GM23338 (cell line): ENCODE results near the gene ACOX3. TPM values are rescaled to one million over a fixed set of nuclear protein-coding genes. Genes with fewer than 3 reads are reported as not detected.

ENCODE experiments used
- ATAC-seq: fragments of 200-7000 bp; cut with Tn5 transposase; 3 replicates; pipeline ENCODE4 v1.9.1; 2020
- DNase-seq: peaks from one replicate; pipeline ENCODE4 v3.0.0-alpha.2; 2015; ENCODE audit warnings: low spot score
- H2AFZ ChIP-seq: fragments of 200-600 bp; sonication (generic); 2 replicates; pipeline ENCODE4 v1.8.0; 2016; ENCODE audit warnings: antibody characterized with exemption, mild to moderate bottlenecking, moderate library complexity
- H3F3A ChIP-seq: fragments of 200-600 bp; sonication (generic); replicated peaks from 2 replicates; pipeline ENCODE4 v1.8.0; 2017; ENCODE audit warnings: antibody characterized with exemption, mixed run types, low read depth
- H3K27ac ChIP-seq: fragments of 200-600 bp; sonication (generic); 2 replicates; pipeline ENCODE4 v1.6.1; 2016; ENCODE audit warnings: low read depth
- H3K27me3 ChIP-seq: fragments of 200-600 bp; sonication (generic); 2 replicates; pipeline ENCODE4 v1.8.0; 2016; ENCODE audit warnings: mild to moderate bottlenecking, mixed run types, moderate library complexity; ENCODE audit not compliant: insufficient read depth
- H3K36me3 ChIP-seq: fragments of 200-600 bp; sonication (generic); 2 replicates; pipeline ENCODE4 v1.8.0; 2016; ENCODE audit warnings: mild to moderate bottlenecking; ENCODE audit not compliant: insufficient read depth
- H3K4me1 ChIP-seq: fragments of 200-600 bp; sonication (generic); 2 replicates; pipeline ENCODE4 v1.8.0; 2016; ENCODE audit warnings: mild to moderate bottlenecking, moderate library complexity; ENCODE audit not compliant: insufficient read depth
- H3K4me2 ChIP-seq: fragments of 200-600 bp; sonication (generic); 2 replicates; pipeline ENCODE4 v1.7.1; 2017; ENCODE audit warnings: mixed run types
- H3K4me3 ChIP-seq: fragments of 200-600 bp; sonication (generic); 2 replicates; pipeline ENCODE4 v1.6.1; 2016; ENCODE audit warnings: mixed run types
- H3K79me2 ChIP-seq: fragments of 200-600 bp; sonication (generic); replicated peaks from 2 replicates; pipeline ENCODE4 v1.8.0; 2017; ENCODE audit warnings: mild to moderate bottlenecking; ENCODE audit not compliant: insufficient read depth
- H3K9me2 ChIP-seq: fragments of 200-600 bp; sonication (generic); 2 replicates; pipeline ENCODE4 v1.8.0; 2017; ENCODE audit not compliant: insufficient read depth
- H4K20me1 ChIP-seq: fragments of 200-600 bp; sonication (generic); replicated peaks from 2 replicates; pipeline ENCODE4 v1.8.0; 2017; ENCODE audit warnings: mild to moderate bottlenecking; ENCODE audit not compliant: insufficient read depth
- H3K27ac Mint-ChIP-seq: 2 replicates; pipeline ENCODE4 v1.8.0; 2020; ENCODE audit warnings: inconsistent platforms, mild to moderate bottlenecking, moderate library complexity, mixed read lengths
- H3K27me3 Mint-ChIP-seq: 3 replicates; pipeline ENCODE4 v1.8.0; 2022; ENCODE audit warnings: low read depth, mild to moderate bottlenecking, moderate library complexity, mixed read lengths, inconsistent platforms; ENCODE audit not compliant: insufficient read depth, poor library complexity
- H3K36me3 Mint-ChIP-seq: 3 replicates; pipeline ENCODE4 v1.8.0; 2021; ENCODE audit warnings: low read depth, mild to moderate bottlenecking, inconsistent platforms, moderate library complexity, mixed read lengths
- H3K4me1 Mint-ChIP-seq: 3 replicates; pipeline ENCODE4 v1.8.0; 2020; ENCODE audit warnings: mild to moderate bottlenecking, inconsistent platforms, mixed read lengths
- H3K4me3 Mint-ChIP-seq: 3 replicates; pipeline ENCODE4 v1.8.0; 2021; ENCODE audit warnings: moderate library complexity, mild to moderate bottlenecking, inconsistent platforms, mixed read lengths
- H3K9me3 Mint-ChIP-seq: 3 replicates; pipeline ENCODE4 v1.8.0; 2020; ENCODE audit warnings: moderate library complexity, mild to moderate bottlenecking, inconsistent platforms, mixed read lengths
- CREB1 ChIP-seq: fragments of 250-450 bp; sonication (Bioruptor Pico); IDR thresholded peaks from 2 replicates; pipeline ENCODE4 v1.5.0; 2020; ENCODE audit warnings: low read depth, mild to moderate bottlenecking, moderate library complexity
- EZH2 ChIP-seq: fragments of 200-600 bp; sonication (generic); IDR thresholded peaks from one replicate; pipeline ENCODE4 v1.8.0; 2017; ENCODE audit warnings: antibody characterized with exemption, mild to moderate bottlenecking, low read depth; ENCODE audit not compliant: unreplicated experiment
- EZH2phosphoT487 ChIP-seq: fragments of 200-600 bp; sonication (generic); IDR thresholded peaks from one replicate; pipeline ENCODE4 v1.8.1; 2018; ENCODE audit warnings: antibody characterized with exemption; ENCODE audit not compliant: unreplicated experiment
- JUNB ChIP-seq: IDR thresholded peaks from one replicate; pipeline ENCODE4 v1.6.1; 2016; ENCODE audit warnings: antibody characterized with exemption; ENCODE audit not compliant: unreplicated experiment
- NANOG ChIP-seq: IDR thresholded peaks from 2 replicates; pipeline ENCODE4 v1.6.1; 2016; ENCODE audit warnings: antibody characterized with exemption, borderline replicate concordance
- POLR2AphosphoS5 ChIP-seq: IDR thresholded peaks from 2 replicates; pipeline ENCODE4 v1.6.1; 2016; ENCODE audit warnings: antibody characterized with exemption, low read depth
- STAT1 ChIP-seq: IDR thresholded peaks from one replicate; pipeline ENCODE4 v1.6.1; 2016; ENCODE audit warnings: antibody characterized with exemption; ENCODE audit not compliant: unreplicated experiment
- ZNF114 ChIP-seq: fragments of 250-450 bp; sonication (Bioruptor Pico); IDR thresholded peaks from 2 replicates; pipeline ENCODE4 v1.5.0; 2020; ENCODE audit warnings: mild to moderate bottlenecking, moderate library complexity
- ZNF331 ChIP-seq: fragments of 250-450 bp; sonication (Bioruptor Pico); IDR thresholded peaks from 2 replicates; pipeline ENCODE4 v1.5.0; 2020; ENCODE audit warnings: low read depth, mild to moderate bottlenecking, moderate library complexity
- ZNF462 ChIP-seq: fragments of 250-450 bp; sonication (Bioruptor Pico); IDR thresholded peaks from 2 replicates; pipeline ENCODE4 v1.5.0; 2020; ENCODE audit warnings: mild to moderate bottlenecking, moderate library complexity
- polyA plus RNA-seq: library from polyadenylated mRNA; unstranded; fragments of >200 nt; fragmentation: Nextera tagmentation; extraction: Ambion mirVana; gene quantifications from 2 replicates; pipeline ENCODE4 v1.2.1, GENCODE V29; 2016
- total RNA-seq: library from RNA; depleted of rRNA; stranded (reverse); fragments of >200 nt; shearing (Covaris generic); gene quantifications from 2 replicates; pipeline ENCODE4 v1.2.3, GENCODE V29; 2014
- TF ChIP-seq, protein P1 (sequence below): IDR thresholded peaks from 2 replicates; pipeline ENCODE4 v1.6.1; 2016; ENCODE audit warnings: antibody characterized with exemption
- TF ChIP-seq, protein P2 (sequence below): IDR thresholded peaks from one replicate; pipeline ENCODE4 v1.6.1; 2018; ENCODE audit warnings: antibody characterized with exemption; ENCODE audit not compliant: unreplicated experiment

Gene ACOX3
- total and polyA plus RNA-seq, 2 experiments from 2014 or later = 6.4 to 17.2 TPM

- TF ChIP-seq CREB1 = no peak
Measured at GRCh38 chr4:8370106-8370787, 70.3 kb downstream of the ACOX3 start (continued).

DNA sequence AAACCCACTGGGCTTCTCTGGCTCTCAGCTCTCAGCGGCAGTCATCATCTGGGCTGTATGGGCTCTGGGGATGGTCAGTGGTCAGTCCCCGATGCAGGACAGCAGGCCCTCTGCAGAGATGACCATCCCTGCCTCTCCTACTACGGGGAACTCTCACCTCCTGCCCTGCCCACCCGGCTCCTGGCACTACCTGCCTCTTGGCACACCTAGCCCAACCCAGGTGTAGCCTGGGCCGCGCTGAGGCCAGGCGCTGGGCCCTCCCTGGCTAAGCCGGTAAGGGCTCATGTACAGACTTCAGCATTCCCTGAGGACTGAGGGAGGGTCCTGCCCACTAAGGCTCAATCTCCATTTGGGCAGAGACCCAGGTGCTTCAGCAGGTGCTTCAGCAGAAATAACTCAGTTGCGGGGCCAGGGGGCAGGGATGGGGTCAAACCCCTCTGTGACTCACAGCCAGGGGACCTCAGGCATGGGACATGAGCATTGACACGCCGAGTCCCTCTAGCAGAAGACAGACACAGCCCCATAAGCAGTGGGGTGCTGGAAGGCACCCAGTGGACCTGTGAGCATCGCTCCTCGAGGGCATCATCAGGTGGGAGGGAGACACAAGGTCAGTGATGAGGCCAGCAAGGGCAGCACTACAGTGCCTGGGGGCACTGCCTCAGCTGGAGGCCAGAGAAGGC, 71.0 kb downstream of the ACOX3 start:
- H3K4me3 ChIP-seq = no peak overlapping the region
- H3K27ac ChIP-seq = no peak overlapping the region
- no peaks in the 10 kb centered on the region for H3K9me3 Mint-ChIP-seq
- H3K79me2 ChIP-seq = no peaks in the 10 kb centered on the region
- H2AFZ ChIP-seq = no peak overlapping the region
- H3K27me3 Mint-ChIP-seq = peaks cover 22% of the 10 kb centered on the region
- ATAC-seq (no peak), DNase-seq (no peak)
- no peaks in the 10 kb centered on the region for H3K27me3 ChIP-seq
- no peak overlapping the region for H3K27ac Mint-ChIP-seq
- peaks cover 9% of the 10 kb centered on the region; the same call in 2 of the 3 replicates for H3K4me1 Mint-ChIP-seq
- no peak overlapping the region for H3K4me3 Mint-ChIP-seq
- H3K4me1 ChIP-seq = no peaks in the 10 kb centered on the region
- no peaks in the 10 kb centered on the region for H3K36me3 ChIP-seq
- peaks cover under 1% of the 10 kb centered on the region; the same call in 1 of the 3 replicates for H3K36me3 Mint-ChIP-seq
- no peaks in the 10 kb centered on the region for H3F3A ChIP-seq
- no peaks in the 10 kb centered on the region for H3K9me2 ChIP-seq
- H3K4me2 ChIP-seq = no peak overlapping the region
- H4K20me1 ChIP-seq = no peaks in the 10 kb centered on the region
- no peak for TF ChIP-seq EZH2
- no peak for TF ChIP-seq CREB1
- TF ChIP-seq EZH2phosphoT487 = no peak
- no peak for TF ChIP-seq NANOG
- TF ChIP-seq STAT1 = no peak
- no peak for TF ChIP-seq ZNF114 (CRISPR knock-in tag)
- no peak for TF ChIP-seq ZNF331
- no peak for TF ChIP-seq JUNB
- TF ChIP-seq, protein P1, sequence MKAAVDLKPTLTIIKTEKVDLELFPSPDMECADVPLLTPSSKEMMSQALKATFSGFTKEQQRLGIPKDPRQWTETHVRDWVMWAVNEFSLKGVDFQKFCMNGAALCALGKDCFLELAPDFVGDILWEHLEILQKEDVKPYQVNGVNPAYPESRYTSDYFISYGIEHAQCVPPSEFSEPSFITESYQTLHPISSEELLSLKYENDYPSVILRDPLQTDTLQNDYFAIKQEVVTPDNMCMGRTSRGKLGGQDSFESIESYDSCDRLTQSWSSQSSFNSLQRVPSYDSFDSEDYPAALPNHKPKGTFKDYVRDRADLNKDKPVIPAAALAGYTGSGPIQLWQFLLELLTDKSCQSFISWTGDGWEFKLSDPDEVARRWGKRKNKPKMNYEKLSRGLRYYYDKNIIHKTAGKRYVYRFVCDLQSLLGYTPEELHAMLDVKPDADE = no peak
- TF ChIP-seq, protein P2, sequence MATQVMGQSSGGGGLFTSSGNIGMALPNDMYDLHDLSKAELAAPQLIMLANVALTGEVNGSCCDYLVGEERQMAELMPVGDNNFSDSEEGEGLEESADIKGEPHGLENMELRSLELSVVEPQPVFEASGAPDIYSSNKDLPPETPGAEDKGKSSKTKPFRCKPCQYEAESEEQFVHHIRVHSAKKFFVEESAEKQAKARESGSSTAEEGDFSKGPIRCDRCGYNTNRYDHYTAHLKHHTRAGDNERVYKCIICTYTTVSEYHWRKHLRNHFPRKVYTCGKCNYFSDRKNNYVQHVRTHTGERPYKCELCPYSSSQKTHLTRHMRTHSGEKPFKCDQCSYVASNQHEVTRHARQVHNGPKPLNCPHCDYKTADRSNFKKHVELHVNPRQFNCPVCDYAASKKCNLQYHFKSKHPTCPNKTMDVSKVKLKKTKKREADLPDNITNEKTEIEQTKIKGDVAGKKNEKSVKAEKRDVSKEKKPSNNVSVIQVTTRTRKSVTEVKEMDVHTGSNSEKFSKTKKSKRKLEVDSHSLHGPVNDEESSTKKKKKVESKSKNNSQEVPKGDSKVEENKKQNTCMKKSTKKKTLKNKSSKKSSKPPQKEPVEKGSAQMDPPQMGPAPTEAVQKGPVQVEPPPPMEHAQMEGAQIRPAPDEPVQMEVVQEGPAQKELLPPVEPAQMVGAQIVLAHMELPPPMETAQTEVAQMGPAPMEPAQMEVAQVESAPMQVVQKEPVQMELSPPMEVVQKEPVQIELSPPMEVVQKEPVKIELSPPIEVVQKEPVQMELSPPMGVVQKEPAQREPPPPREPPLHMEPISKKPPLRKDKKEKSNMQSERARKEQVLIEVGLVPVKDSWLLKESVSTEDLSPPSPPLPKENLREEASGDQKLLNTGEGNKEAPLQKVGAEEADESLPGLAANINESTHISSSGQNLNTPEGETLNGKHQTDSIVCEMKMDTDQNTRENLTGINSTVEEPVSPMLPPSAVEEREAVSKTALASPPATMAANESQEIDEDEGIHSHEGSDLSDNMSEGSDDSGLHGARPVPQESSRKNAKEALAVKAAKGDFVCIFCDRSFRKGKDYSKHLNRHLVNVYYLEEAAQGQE = no peak
- no peak for TF ChIP-seq ZNF462
- TF ChIP-seq POLR2AphosphoS5 = no peak
